Stimulated activated CD4-positive, alpha-beta T cell treated with anti-CD3 and anti-CD28 coated beads, Interleukin-2, amount 100 ng/mL, for 48 hours (primary cell): Measurements from ENCODE around the gene DLL4.
"Not testable (repeated sequence)": the region's sequence is repeated elsewhere in the genome, so short reads cannot be mapped to it uniquely, and the experiment has no call there.

Source experiments
- DNase-seq, 2 donors: peaks; one replicate each; pipeline ENCODE4 v3.0.0-alpha.2; 2020

Gene DLL4

GRCh38 chr15:40943764-40944365 is 14.7 kb downstream of the DLL4 start:
- no peak for DNase-seq

DNA sequence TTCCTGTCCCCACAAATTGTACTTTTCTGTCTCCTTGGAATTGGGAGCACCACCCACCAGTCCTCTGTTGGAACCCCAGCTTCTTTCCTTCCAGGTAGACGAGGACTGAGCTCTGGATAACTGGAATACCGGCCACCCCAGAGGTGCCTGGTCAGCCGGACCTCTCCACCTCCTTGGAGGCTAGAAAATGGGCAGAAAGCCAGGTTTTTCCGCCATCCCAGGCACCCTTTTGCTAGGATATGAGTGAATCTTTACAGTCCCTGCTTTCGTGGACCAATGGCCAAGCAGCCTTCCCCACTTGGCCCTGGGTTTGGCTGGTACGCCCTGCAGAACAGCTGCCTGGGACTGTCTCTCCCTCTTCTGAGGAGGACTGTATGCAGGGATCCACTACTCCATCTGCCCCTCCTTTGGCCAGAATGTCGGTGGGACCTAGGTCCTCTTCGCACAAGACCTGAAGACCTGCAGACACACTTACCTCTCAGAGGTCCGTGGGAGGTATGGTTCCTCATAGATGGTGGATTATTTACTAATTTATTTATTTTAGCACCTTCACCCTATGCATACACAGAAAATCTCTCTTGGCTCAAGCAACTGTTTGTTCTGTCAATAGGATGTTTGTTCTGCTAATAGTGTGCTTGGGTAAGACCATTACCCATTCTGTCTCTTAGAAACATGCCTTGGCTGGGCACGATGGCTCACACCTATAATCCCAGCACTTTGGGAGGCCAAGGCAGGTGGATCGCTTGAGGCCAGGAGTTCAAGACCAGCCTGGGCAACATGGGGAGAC is 15.6 kb downstream of the DLL4 start:
- no peak for DNase-seq

DNA sequence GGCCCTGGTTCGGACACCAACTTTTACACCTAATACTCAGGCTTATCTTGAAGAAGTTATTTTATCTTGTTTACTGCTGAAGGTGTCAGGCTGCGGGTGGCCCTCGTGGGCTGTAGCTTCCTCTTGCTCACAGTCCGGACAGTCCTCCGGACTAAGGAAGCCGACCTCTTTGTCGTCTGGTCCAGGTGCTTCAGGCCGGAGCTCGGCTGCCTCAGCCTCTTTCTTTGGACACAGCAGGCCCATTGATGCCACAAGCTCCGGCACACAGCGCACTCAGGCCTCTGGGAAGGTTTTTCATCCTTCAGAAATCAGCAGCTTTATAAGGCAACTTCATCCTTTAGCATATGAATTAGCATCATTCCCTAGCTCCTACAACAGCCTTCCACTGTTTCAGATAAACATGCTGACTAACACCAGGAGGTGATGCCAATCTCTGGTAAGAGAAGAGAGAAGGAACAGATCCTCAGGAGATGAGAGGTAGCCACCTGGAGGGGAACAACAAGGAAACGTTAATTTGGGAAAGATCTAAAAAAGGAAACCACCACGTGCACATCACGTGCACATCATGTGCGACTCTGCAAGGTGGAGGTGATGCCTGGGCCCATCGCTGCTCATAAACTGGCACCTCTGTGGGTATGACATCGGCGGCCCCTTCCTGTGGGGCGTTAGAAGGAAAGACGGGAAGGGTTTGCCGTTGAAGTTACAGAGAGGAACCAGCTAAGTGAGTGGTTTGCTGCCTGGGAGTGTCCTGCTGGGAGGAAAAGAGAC is 19.8 kb downstream of the DLL4 start:
- no peak for DNase-seq

DNA sequence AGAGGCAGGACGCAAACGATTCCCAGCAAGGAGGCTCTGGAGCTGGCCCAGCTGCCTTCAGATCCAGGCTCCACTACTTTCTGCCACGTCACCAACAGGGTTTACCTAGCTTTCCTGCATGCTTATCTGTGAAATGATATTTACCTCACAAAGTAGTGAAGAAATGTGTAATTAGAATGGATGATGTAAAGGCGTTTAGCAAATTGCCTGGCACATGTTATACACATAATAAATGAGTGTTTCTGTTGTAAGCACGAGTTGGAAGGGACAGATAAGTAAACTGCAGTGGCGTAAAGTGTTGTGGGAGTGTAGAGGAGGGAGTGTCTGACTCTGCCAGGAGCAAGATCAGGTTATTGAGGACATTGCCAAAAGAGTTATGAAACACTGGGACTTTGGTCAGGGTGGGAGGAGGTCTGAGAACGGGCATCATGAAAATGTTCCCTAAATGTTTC is 20.6 kb downstream of the DLL4 start:
- DNase-seq: no peak

DNA sequence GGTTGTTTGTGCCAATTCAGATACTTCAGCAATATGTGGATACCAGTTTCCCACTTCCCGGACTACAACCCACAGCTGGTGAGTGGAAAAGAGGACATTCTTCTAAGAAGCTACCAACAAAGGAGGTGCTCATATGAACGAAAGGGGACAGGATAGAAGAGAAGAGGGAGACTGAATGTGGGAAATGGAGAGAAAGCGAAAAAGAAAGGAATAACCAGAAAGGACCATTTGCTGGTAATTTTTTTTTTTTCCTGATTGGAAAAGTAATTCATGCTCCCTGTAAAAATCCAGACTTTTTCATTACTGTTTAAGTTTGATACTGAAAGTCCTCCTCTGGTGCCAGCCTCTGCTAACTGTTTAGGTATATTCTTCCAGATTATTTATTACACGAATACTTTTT is 22.6 kb downstream of the DLL4 start:
- DNase-seq: no peak

GRCh38 chr15:40952301-40952900 is 23.3 kb downstream of the DLL4 start:
- DNase-seq: no peak

DNA sequence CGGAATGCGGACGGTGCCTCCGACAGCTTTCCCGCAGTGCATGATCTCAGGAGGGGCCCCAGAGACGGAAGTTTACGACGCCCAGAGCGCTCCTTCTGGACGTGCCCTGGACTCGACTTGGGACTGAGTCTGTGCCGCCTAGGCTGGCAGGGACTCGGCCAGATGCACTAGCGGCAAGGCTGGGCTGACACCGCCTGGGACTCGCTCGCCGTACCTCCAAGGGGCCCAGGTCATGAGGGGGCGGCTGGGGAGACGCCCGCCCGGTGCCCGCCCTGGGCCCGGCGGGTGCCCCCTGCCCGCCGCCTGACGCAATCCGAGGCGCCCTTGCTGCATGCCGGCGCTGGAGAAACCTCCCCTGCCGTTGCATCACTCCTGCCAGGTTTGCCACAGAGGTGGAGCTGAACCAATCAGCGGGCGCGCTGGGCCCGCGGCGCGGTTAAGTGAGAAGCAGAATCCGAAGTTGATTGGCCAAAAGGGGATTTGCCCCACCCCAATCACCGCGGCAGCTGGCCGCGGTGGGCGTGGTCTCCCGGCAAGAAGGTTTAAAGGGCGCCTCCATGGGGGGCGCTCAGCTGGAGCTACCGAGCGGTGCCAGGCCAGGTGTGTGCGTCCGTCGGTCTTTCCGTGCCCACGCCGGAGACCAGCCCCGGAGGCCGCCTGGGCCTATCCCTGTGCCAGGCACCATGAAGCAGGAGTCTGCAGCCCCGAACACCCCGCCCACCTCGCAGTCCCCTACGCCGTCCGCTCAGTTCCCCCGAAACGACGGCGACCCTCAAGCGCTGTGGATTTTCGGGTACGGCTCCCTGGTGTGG is 24.0 kb downstream of the DLL4 start, which contains the start of gene CHAC1:
Gene CHAC1, plus strand, starts transcription at position 571 of the 812 bp plus-strand sequence. Its CDS starts 113 bp downstream, at position 684.
- peak; percentile 94 to 95 for DNase-seq

DNA sequence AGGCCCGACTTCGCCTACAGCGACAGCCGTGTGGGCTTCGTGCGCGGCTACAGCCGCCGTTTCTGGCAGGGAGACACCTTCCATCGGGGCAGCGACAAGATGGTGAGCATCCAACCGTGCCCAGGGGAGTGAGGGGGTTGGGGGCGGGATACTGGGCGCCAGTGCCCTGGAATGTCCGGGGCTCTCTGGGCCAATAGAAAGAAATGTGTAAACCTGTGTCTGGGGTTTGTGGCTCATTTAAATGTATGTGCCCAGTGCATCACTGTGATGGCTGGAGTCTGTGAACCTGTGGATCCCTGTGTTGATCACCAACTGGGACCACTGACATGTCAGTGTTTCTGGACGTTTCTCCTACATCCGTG is 24.6 kb downstream of the DLL4 start:
- no peak for DNase-seq

DNA sequence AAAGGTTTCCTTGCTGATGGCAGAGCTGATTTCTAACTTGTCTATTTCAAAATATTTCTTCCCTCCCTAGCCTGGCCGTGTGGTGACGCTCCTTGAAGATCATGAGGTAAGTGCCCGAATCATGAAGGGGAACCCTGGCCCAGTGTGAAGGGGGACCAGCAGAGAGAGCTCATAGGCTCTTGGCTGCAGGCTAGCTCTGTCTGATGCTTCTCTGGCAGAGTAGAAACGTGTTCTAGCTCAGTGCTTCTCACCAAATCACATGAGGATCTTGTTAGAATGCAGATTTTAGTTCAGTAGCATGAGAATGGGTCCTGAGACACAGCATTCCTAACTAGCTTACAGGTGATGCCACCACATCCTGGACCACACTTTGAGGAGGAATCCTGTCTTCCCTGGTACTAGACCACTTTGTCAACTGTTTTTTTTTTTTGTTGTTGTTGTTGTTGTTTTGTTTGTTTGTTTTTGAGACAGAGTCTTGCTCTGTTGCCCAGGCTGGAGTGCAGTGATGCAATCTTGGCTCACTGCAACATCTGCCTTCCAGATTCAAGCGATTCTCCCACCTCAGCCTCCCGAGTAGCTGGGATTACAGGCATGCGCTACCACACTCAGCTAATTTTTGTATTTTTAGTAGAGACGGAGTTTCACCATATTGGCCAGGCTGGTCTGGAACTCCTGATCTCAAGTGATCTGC is 25.2 kb downstream of the DLL4 start:
- not testable (repeated sequence) for DNase-seq

- no peak for DNase-seq
Measured at GRCh38 chr15:40955141-40955903, 26.2 kb downstream of the DLL4 start.

GRCh38 chr15:40955930-40956540 is 26.9 kb downstream of the DLL4 start:
- no peak for DNase-seq

- no peak for DNase-seq
Measured at GRCh38 chr15:40956541-40956982, 27.4 kb downstream of the DLL4 start.

GRCh38 chr15:40957041-40957555 is 28.0 kb downstream of the DLL4 start:
- DNase-seq: no peak

DNA sequence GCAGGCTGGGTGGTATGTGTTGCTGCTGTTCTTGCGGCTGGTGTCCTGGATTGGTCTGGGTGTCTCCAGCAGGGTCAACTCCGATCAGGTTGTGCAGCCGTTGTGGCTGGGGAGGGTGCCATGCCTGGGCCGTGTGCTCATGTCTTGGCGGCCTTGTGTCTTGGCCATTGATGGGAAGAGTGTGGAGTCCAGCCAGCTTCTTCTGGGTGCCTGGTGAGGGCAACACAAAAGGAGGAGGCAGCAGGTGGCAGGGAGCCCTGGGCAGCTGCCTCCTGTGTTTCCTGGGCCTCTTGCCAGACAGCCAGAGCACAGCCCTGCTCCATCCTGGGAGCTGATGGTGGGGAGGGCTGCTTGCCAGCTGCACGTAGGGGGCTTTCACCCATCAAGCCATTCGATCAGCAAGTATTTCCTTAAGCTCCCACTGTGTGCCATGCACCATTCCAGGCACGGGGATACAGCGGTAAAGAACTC is 28.5 kb downstream of the DLL4 start:
- DNase-seq: no peak

GRCh38 chr15:40958146-40958545 is 29.0 kb downstream of the DLL4 start:
- DNase-seq: no peak

DNA sequence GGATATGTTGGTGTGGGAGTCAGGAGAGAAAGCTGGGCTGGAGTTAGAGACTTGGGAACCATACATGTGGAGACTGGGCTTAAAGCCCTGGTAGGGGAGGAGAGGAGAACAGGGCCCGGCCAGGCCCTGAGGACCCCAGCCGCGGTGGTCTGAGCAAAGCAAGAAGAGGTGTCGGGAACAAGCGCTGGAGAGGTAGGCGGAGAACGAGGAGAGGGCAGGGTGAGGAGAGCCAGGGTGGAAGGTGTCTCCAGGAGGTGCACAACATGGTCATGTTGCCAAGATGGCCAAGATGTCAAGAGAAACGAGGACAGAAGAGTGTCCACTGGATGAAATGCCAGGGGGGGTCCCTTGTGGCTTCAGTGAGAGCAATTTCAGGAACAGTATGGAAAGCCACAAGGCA is 29.6 kb downstream of the DLL4 start:
- no peak for DNase-seq

- no peak for DNase-seq
Measured at GRCh38 chr15:40959331-40960141, 30.4 kb downstream of the DLL4 start.

DNA sequence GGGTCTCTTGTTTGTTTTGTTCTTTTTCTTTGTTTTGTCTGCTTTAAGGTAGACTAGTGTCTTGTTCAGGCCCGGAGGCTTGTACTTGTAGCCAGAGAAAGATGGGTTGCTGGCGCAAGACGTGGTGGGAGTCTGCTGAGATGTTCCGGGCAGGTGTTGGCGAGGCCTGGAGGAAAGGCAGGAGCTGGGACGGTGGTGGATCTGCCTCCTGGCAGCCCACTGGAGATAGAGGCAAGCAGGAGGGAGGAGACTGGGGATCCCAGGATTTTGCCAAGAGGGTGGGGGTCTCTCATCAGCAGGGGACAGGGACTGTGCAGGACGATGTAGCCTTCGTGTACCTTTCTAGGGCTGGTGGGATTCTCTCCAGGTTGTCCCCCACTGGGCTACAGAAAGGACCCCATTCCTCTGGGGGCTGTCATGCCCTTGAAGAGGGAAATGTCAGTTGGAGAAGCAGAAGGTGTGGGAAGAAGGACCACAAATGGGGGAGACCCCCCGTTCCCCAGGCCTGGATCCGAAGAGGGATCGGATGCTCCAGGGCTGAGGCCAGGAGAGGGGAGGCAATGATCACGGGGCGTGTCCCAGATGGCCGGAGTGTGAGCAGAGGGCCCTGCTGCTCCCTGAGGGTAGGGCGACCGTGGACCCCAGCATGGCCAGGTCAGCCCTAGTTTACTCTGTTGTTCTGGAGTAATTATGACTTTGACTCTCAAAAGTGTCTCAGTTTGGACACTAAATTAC is 31.2 kb downstream of the DLL4 start:
- DNase-seq: no peak
